NCI-H1436 (cell line): ENCODE measurements around the gene SLC44A5.
"Not testable (repeated sequence)": the region's sequence is repeated elsewhere in the genome, so short reads cannot be mapped to it uniquely, and the experiment has no call there.

ENCODE experiments used
- DNase-seq: peaks from one replicate; lab custom pipeline; 2025; lab: John Stamatoyannopoulos, UW

The SLC44A5 gene

DNA sequence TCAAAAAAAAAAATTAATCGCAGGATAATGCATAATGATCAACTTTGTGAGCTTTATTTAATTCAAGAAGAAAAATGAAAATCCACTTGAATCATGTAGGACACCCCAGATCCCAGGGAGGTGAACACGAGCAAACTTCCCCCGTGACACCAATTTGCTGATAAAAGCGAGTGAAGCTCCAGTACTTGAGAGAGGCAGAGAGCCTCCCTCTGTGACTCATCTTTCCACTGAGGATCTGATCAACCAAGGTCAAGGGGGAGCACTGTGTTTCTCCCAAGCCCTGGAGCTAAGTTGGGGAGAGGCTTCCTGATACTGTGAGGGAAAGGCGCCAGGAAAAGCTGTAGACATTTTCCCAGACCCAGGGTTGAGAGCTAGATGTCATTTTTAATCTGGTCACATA is 160.9 kb downstream of the SLC44A5 start:
- DNase-seq: no peak

DNA sequence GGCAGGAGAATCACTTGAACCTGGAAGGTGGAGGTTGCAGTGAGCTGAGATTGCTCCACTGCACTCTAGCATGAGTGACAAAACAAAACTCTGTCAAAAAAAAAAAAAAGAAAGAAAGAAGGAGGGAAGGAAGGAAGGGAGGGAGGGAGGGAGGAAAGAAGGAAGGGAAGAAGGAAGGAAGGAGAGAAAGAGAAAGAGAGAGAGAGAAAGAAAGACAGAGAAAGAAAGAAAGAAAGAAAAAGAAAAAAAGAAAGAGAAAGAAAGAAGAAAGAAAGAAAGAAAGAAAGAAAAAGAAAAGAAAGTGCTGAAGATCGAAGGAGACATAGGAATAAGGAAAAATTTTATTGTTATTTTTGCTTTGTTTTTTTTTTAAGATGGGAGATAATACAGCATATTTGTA is 166.7 kb downstream of the SLC44A5 start:
- DNase-seq: no peak

DNA sequence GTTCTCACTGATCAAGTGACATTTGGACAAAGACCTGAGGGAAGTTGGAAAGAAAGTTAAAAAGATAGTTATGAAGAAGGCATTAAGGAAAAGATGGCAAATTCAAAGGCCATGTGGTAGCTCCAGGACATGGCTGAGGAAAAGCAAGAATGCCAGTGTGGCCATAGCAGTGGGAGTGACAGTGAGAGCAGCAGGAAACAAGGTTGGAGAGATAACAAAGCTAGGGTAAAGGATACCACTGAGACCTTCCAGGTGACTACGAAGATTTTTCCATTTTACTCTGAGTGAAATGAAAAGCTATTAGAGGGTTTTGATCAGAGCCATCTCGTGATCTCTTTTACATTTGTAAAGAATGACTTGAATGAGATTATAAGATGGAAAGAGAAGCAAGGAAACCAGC is 170.6 kb downstream of the SLC44A5 start:
- no peak for DNase-seq

GRCh38 chr1:75438355-75438754 is 172.6 kb downstream of the SLC44A5 start:
- DNase-seq: no peak

DNA sequence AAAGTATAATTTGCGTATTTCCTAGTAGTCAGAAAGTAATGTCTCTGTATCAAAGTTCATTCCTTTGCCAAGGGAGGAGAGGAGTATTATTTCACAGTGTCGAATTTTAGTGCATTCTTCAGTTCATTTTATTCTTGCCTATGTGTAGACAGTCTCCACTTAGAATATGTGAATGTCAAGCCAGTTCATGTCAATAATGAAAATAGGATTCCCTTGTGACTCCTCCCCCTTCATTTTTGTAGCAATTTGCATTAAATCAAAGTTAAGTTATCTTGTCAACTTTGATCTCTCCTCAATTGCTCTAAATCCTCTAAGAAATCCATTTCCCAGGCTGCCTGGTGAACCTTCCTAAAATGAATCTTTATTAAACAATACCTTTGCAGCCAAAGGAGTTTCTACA is 179.1 kb downstream of the SLC44A5 start:
- no peak for DNase-seq

DNA sequence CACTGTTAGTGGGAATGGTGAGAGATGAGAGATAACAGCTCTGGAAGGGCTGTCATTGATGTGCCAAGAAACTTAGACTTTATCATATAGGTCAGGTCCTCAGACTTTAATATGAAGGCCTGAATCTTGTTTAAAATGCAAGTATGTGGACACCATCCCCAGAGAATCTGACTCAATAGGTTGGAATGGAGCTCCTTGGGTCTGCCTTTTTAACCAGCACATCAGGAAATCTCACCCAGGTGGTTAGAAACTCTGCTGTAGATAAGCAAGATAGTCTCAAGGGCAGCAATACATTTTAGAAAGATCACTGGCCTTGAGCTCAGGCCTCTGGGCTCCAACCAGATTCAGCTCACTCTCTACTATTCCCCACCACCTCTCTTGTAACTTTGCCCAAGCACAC is 180.4 kb downstream of the SLC44A5 start:
- no peak for DNase-seq

DNA sequence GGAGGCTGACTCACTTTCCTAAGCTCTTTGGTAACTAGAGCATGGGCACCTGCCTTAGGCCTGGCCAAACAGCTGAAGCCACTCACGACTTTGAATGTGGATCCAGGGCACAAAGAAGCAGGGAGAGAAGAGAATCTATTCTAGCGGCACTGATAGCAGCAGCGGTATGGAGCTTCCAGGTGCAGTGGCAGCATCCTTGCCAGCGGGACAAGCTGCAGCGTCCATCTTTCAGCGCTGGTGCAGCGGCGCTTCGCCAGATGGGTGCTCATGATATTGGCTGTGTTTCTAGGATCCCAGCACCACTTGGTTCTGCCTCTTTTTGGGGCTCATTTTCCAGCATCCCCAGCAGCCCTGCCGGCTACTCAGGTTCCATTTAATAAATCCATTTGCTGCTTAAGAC is 184.2 kb downstream of the SLC44A5 start:
- no peak for DNase-seq

GRCh38 chr1:75425001-75425650 is 185.8 kb downstream of the SLC44A5 start:
- DNase-seq: no peak

DNA sequence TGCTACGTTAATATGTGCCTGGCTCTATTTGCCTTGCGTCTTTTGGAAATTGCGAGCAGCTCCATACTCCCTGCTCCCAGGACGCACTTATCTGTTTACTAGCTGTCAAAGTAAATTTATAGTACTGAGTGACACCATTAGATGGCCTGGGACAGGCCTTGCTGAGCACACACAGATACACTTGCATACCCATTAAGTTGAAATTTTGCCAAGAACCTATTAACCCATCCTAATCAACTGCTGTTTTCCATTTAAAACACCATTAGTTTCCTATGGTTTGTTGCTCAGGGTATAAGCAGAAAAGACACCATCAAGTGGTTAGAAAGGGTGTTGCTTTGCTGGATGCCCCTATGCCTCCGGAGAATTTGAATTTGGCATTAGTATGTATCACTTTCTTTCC is 187.3 kb downstream of the SLC44A5 start:
- DNase-seq: peak; percentile 65

- no peak for DNase-seq
Measured at GRCh38 chr1:75423136-75423535, 187.8 kb downstream of the SLC44A5 start.

- DNase-seq: no peak
Measured at GRCh38 chr1:75421371-75421770, 189.5 kb downstream of the SLC44A5 start.

DNA sequence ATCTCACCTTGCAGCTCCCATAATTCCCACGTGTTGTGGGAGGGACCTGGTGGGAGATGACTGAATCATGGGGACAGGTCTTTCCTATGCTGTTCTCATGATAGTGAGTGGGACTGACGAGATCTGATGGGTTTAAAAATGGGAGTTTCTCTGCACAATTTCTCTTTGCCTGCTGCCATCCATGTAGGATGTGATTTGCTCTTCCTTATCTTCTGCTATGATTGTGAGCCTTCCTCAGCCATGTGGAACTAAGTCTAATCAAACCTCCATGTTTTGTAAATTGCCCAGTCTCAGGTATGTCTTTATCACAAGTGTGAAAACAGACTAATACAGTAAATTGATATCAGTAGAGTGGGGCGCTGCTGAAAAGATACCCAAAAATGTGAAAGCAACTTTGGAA is 195.7 kb downstream of the SLC44A5 start:
- DNase-seq: no peak

DNA sequence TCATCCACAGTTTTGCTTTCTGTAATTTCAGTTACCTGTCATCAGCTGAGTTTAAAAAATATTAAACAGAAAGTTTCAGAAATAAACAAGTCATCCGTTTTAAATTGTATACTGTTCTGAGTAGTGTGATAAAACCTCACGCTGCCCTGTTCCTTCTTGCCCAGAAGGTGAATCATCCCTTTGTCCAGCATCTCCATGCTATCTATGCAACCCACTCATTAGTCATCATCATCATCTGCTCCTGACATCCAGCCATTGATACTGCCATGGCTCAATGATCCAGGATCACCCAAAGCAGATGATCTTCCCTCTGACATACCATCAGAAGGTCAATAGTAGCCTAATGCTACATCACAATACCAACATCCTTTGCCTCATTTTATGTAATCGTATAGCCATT is 198.3 kb downstream of the SLC44A5 start:
- DNase-seq: no peak

DNA sequence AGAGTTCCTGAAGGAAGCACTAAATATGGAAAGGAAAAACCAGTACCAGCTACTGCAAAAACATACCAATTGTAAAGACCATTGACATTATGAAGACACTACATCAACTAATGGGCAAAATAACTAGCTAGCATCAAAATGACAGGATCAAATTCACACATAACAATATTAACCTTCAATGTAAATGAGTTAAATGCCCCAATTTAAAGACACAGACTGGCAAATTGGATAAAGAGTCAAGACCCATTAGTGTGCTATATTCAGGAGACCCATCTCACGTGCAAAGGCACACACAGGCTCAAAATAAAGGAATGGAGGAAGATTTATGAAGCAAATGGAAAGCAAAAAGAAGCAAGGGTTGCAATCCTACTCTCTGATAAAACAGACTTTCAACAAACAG is 206.2 kb downstream of the SLC44A5 start:
- not testable (repeated sequence) for DNase-seq

DNA sequence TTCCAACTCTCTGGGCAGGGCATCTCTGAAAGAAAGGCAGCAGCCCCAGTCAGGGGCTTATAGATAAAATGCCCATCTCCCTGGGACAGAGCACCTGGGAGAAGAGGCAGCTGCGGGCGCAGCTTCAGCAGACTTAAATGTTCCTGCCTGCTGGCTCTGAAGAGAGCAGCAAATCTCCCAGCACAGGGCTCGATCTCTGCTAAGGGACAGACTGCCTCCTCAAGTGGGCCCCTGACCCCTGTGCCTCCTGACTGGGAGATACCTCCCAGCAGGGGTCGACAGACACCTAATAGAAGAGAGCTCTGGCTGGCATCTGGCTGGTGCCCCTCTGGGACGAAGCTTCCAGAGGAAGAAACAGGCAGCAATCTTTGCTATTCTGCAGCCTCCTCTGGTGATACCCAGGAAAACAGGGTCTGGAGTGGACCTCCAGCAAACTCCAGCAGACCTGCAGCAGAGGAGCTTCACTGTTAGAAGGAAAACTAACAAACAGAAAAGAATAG is 207.7 kb downstream of the SLC44A5 start:
- not testable (repeated sequence) for DNase-seq

DNA sequence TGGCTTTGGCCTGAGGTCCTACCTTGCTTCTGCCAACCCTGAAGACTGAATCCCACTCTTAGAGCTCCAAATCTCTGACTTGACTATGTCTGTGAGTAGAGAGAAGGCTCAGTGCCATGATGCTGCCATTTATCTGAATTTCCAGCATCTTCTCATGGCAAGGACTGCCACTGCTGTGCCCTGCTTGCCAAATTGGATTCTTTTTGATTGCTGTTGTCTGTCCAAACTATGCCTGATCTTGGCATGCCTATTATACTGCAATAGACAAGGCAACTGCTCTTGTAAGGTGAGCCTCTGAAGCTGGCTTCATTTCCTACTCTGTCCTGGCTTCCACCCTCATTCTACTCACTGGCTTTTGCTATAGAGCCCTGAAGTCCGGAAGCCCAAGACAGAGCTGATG is 210.2 kb downstream of the SLC44A5 start:
- DNase-seq: no peak

DNA sequence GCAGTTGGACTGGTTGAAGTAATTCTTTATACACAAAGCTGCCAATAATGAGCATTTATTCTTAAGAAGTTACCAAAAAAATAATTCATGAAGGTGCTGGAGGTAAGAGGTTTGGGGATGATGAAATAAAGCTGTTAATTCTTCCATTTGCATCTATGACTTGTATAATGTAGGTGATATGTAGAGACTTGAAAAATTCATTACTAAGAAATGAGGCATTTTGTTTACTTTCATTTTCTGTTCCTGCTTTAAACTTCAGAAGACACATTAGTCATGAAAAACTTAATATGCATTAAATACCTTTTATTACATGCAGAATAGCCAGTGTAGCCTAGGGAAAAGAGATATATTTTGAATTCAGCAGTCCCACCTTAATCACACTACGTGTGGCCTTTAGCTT is 214.2 kb downstream of the SLC44A5 start:
- no peak for DNase-seq

GRCh38 chr1:75396260-75396659 is 214.7 kb downstream of the SLC44A5 start:
- no peak for DNase-seq

DNA sequence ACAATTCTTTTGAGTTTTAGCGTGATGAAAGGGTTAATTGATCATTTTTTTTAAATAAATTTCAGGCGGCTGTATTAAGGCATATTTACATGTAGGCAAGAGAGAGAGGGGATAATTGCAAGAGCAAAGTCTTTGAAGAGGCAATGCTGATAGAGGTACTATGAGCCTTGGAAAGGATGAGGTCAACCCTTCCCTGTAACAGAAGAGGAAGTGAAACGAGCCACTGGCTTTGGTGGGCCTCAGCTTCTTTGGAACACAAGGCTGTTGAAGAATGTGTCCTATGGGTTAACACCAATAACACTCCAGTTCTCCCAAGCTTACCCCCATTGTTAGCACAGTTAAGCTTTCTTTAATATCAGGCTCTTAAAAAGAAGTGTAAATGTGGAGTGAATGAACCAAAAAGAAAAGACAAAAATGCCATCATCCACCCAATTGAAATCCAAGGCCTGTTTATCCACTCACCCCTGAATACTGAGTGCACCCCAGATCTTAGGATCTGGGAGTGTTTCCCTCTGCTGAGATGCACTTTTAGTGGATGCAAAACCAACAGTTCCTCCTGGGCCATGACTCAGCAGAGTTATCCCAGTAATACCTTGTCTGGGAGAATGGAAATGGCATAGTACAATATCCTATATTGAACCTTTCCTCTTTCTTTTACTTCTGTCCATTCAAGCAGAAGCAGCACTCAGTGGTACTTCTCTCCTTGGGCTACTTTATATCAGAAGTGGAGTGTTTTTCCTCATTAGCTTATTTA is 216.4 kb downstream of the SLC44A5 start:
- no peak for DNase-seq

GRCh38 chr1:75392278-75392677 is 218.6 kb downstream of the SLC44A5 start:
- DNase-seq: no peak

GRCh38 chr1:75375476-75376447 is 235.2 kb downstream of the SLC44A5 start:
- DNase-seq: not testable (repeated sequence)

GRCh38 chr1:75373542-75374159 is 237.3 kb downstream of the SLC44A5 start:
- no peak for DNase-seq
